ENCODE data around the gene DAZAP1.

Gene DAZAP1

GRCh38 chr19:1377176-1377964 is 30.0 kb upstream of the DAZAP1 start:
- DNase-seq = no peak

DNA sequence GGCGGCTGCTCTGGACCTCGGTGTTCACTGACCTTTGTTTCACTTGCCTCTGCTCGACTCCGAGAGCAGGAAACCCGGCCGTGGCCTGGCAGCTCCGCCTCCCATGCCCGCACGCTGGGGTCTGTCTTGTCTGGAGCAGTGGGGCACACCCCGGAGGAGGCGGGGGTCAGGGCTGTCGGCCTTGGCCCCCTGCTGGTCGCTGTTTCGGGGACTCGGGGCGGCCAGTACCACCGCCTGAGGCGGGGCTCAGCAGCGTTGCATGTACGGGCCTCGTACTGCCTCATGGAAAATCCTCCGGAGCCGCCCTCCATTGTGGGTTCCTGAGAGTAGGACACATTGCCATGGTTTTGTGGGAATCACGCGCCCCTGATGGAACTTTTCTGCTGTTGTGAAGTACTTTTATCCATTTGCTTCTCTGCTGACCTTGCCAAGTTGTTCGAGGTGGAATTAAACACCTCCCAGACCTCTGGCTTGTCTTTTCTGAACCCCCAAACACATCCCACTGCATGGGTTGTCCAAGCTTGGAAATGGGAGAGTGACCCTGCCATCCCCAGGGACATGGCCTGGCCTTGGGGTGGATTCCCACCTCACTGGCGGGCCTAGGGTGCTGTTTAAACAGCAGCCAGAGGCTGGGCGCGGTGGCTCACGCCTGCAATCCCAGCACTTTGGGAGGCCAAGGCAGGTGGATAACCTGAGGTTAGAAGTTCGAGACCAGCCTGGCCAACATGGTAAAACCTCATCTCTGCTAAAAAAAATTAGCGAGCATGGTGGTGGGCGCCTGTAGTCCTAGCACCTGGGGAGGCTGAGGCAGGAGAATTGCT is 29.2 kb upstream of the DAZAP1 start:
- no peak for DNase-seq

DNA sequence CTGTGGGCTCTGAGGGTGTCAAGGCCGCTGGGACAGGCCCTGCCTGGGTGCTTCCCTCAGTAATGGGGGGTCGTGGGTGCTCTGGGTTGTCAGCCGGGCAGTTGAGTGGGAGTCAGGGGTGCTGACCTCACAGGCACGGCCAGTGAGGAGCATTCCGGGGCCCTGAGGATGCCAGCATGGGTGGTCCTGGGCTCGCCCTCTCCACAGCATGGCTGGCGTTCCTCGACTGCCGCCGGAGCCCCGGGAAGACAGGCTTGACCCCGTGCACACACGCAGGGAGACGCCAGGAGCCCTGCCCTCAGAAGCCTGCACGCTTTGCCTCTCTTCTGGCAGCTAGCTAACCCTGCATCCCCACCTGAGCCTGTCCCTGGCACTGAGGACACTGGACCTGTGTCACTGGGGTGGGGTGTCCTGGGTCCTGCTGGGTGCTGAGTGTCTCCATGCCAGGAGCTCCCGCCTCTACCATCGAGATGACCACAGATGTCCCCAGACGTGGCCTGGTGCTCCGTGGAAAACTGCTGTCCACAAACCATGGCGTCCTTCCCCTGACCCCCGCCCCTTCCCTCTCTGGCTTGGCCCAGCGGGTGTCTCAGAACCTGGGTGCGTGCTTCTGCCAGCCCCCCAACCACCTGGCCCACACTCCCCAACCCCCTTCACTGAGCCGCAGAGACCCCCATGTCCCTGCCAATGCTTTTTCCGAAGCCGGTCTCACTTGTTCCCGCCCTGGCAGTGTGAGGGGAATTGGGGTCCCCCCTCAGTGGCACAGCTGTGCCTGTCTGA is 28.1 kb upstream of the DAZAP1 start:
- no peak for DNase-seq

- no peak for DNase-seq
Observed at GRCh38 chr19:1379961-1380489, 27.4 kb upstream of the DAZAP1 start.

DNA sequence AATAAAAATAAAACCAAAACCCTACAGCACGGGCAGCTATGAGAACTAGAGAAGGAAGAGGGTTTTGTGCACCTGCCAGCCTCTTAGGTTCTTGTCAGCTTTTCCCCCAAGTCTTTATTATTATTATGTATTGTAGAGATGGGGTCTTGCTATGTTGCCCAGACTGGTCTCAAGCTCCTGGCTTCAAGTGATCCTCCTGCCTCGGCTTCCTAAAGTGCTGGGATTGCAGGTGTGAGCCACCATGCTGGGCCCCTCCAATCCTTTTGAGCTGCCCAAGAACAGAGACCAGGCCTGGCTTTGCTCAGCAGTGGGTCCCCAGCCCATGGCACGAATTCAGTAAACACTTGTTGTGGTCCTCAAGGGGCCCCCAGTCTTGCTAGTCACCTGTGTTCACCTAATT is 25.1 kb upstream of the DAZAP1 start:
- no peak for DNase-seq

DNA sequence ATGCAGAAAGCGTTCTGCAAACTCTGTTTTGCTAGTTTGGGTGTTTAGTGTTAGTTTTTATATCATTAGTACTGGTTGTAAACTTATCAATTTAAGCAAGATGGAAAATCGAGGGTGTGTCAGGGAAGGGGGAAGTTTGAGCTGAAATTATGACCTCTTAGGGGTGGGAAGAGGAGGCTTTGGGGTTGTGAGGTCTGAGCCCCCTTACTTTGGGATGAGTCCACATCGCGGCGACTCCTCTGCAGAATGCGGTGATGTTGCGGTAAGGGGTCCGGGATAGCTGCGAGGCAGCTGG is 24.4 kb upstream of the DAZAP1 start:
- DNase-seq = no peak

DNA sequence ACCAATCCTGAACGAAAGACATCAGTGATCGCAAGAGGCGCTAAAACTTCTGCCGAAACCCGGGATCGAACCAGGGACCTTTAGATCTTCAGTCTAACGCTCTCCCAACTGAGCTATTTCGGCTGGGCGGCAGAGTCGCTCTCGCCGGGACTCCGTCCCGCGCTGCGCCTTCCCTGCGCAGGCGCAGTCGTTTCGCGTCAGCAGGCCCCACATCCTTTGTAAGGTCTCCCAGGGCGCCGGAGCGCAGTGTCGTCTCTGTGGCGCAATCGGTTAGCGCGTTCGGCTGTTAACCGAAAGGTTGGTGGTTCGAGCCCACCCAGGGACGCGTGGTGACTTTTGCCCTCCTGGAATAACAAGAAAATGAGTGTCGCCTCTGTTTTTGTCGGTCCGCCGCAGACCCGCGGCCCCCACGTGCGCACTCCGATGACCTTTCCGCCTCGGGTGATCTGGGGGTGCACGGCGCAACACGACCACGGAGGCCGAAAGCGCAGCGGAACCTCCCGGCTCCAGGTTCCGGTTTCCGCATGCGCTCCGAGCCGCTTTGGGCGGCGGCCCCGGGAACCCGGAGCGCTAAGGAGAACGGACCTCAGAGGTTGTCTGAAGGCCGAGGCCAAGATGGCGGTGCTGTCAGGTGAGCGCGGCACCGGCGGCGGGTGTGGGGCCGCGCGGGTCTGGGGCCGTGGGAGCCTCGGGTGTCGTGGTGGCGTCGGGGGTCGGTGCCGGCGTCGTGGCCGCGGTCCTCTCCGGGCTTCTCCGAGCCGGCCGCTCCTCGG is 23.9 kb upstream of the DAZAP1 start, which contains the start of gene NDUFS7:
TSS of gene NDUFS7 (plus strand) at position 596 of the 773 bp plus-strand sequence. CDS start at position 616, 20 bp downstream.
- peak; percentile 24 for DNase-seq

- DNase-seq = no peak
Observed at GRCh38 chr19:1384085-1384462, 23.3 kb upstream of the DAZAP1 start.

GRCh38 chr19:1384478-1385110 is 22.8 kb upstream of the DAZAP1 start:
- DNase-seq = no peak

- no peak for DNase-seq
Observed at GRCh38 chr19:1385816-1386215, 21.6 kb upstream of the DAZAP1 start.

- no peak for DNase-seq
Observed at GRCh38 chr19:1386945-1387683, 20.3 kb upstream of the DAZAP1 start.

GRCh38 chr19:1387684-1388636 is 19.4 kb upstream of the DAZAP1 start:
- no peak for DNase-seq

- no peak for DNase-seq
Observed at GRCh38 chr19:1388637-1389026, 18.8 kb upstream of the DAZAP1 start.

- no peak for DNase-seq
Observed at GRCh38 chr19:1389033-1389940, 18.1 kb upstream of the DAZAP1 start.

DNA sequence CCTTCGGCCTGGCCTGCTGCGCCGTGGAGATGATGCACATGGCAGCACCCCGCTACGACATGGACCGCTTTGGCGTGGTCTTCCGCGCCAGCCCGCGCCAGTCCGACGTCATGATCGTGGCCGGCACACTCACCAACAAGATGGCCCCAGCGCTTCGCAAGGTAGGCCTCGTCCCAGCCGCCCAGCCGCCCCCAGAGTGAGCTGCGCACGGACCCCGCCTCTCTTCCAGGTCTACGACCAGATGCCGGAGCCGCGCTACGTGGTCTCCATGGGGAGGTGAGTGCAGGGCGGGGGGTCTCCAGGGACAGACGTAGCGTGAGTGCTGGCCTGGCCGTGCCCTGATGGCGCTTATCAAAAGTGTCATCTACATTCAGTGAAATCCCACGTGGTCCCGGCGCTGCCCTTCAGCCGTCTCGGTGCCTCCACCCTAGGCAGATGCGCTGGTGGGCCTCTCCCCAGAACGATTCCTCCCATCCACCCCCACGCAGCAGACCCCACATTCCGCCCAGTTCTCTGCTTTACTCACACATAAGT is 16.4 kb upstream of the DAZAP1 start:
- DNase-seq = no peak

DNA sequence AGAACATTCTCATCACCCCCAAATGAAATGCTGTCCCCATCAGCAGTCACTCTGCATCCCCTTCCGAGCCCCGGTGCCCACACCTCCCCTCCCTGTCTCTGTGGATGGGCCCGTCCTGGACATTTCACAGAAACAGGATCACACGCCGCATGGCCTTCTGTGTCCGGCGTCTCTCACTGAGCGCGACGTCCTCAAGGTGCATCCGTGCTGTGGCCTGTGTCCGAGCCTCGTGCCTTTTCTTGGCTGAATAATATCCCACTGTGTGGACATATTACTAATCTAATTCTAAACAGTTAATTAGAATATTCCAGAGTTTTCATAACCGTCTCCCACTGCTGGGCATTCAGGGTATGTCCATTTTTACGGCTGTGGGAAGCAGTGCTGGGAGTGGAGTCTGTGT is 15.0 kb upstream of the DAZAP1 start:
- no peak for DNase-seq

DNA sequence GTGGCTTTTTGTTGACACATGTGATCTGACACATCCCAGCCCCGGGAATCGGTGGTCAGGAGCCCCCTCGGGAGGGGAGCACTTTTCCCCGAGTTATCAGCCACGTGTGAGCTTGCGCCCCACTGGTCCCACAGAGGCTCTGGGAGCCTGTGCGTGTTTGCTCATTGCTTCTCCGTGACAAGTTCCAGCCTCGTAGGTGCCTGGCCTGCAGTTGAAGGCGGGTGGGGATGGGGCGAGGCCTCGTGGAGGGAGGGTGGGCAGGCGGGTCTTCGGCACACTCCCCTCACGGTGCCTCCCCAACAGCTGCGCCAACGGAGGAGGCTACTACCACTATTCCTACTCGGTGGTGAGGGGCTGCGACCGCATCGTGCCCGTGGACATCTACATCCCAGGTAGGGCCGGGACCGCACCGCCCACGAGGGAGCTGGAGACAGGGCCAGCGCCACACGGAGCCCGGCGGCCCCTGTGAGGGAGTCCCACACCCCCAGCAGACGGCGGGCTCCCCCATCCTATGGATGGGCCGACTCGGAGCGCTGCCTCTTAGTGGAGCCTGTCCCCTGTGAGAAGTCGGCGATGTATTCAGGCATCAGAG is 14.4 kb upstream of the DAZAP1 start:
- DNase-seq = no peak

DNA sequence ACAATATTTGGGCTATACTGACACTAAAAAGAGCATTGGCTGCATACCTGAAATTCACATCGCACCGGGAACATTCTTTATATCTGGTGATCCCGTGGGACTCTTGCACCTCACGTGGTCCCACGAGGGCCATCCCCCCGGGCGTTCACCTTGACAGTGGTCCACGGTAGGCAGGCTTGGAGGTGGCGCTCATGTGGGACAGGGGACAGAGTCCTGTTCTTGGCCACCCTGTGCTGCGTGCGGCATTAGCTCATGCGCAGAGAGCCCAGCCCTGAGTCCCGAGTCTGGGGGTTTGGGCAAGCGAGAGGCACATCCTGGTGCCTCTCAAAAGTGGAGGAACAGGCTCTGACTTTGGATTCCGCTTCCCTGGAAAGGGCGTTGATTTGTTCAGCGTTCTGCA is 13.5 kb upstream of the DAZAP1 start:
- DNase-seq = no peak

Measured in SIG-M5 (cell line).